CD4-positive, CD25-positive, alpha-beta regulatory T cell (primary cell): ENCODE results near the gene LINC00237. TPM values are rescaled to one million over a fixed set of nuclear protein-coding genes. Genes with fewer than 3 reads are reported as not detected.

Experiments
- ATAC-seq, 2 donors: fragments of 150-1000 bp; cut with Tn5 transposase; one replicate each; pipeline ENCODE4 v1.10.0; 2021; ENCODE audit warnings: low read depth in 2 of 2, moderate number of reproducible peaks in 2 of 2, moderate library complexity in 1 of 2
- DNase-seq, 3 donors: peaks; one replicate each; pipeline versions ENCODE4 v3.0.0 to v3.0.0-alpha.2; 2012 to 2022; ENCODE audit warnings: mixed read lengths in 1 of 3
- H3K27ac ChIP-seq: one replicate; pipeline ENCODE4 v1.7.0; 2013; ENCODE audit warnings: mild to moderate bottlenecking, low read length; ENCODE audit not compliant: insufficient read depth, poor library complexity, severe bottlenecking
- H3K27me3 ChIP-seq: one replicate; pipeline ENCODE4 v1.7.0; 2013; ENCODE audit warnings: low read length; ENCODE audit not compliant: control insufficient read depth, insufficient read depth
- H3K36me3 ChIP-seq: one replicate; pipeline ENCODE4 v1.7.0; 2013; ENCODE audit warnings: mild to moderate bottlenecking, low read length, moderate library complexity; ENCODE audit not compliant: control insufficient read depth, insufficient read depth
- H3K4me1 ChIP-seq: 2 replicates; pipeline ENCODE4 v1.7.0; 2013; ENCODE audit warnings: mild to moderate bottlenecking, low read length; ENCODE audit not compliant: insufficient read depth, control insufficient read depth, poor library complexity, severe bottlenecking
- H3K4me3 ChIP-seq: one replicate; pipeline ENCODE4 v1.7.0; 2013; ENCODE audit warnings: low read depth, mild to moderate bottlenecking, low read length, moderate library complexity
- H3K9me3 ChIP-seq, 2 experiments: 1 replicate in 1 of 2; 2 replicates in 1 of 2; pipeline ENCODE4 v1.7.0; 2013; ENCODE audit warnings: low read length in 2 of 2, mild to moderate bottlenecking in 1 of 2, moderate library complexity in 1 of 2; ENCODE audit not compliant: control insufficient read depth in 2 of 2
- H3K27ac Mint-ChIP-seq, 3 donors: one replicate each; pipeline ENCODE4 v1.8.0; 2020 to 2022; ENCODE audit warnings: mild to moderate bottlenecking in 3 of 3, mixed read lengths in 3 of 3, moderate library complexity in 2 of 3
- H3K27me3 Mint-ChIP-seq: one replicate; pipeline ENCODE4 v1.8.0; 2022; ENCODE audit warnings: mild to moderate bottlenecking, mixed read lengths
- H3K36me3 Mint-ChIP-seq: one replicate; pipeline ENCODE4 v1.8.0; 2020; ENCODE audit warnings: mixed read lengths
- H3K4me1 Mint-ChIP-seq, 4 donors: one replicate each; pipeline ENCODE4 v1.8.0; 2020 to 2022; ENCODE audit warnings: mixed read lengths in 4 of 4, mild to moderate bottlenecking in 1 of 4
- H3K4me3 Mint-ChIP-seq, 4 donors: one replicate each; pipeline ENCODE4 v1.8.0; 2020 to 2022; ENCODE audit warnings: mild to moderate bottlenecking in 4 of 4, mixed read lengths in 4 of 4, moderate library complexity in 3 of 4
- H3K9me3 Mint-ChIP-seq, 7 donors: one replicate each; pipeline ENCODE4 v1.8.0; 2020 to 2022; ENCODE audit warnings: mixed read lengths in 7 of 7, mild to moderate bottlenecking in 3 of 7, moderate library complexity in 2 of 7
- polyA plus RNA-seq, 4 donors: library from polyadenylated mRNA; unstranded; fragments of 300-500 nt; fragmentation: Illumina TruSeq; gene quantifications; one replicate each; pipeline ENCODE4 v1.2.3, GENCODE V29; 2021
- total RNA-seq: library from RNA; stranded (reverse); gene quantifications from one replicate; pipeline ENCODE4 v1.2.3, GENCODE V29; 2022

LINC00237 gene
- total and polyA plus RNA-seq, 5 donors from 2014 or later, result 0.30 TPM; not detected in 4

DNA sequence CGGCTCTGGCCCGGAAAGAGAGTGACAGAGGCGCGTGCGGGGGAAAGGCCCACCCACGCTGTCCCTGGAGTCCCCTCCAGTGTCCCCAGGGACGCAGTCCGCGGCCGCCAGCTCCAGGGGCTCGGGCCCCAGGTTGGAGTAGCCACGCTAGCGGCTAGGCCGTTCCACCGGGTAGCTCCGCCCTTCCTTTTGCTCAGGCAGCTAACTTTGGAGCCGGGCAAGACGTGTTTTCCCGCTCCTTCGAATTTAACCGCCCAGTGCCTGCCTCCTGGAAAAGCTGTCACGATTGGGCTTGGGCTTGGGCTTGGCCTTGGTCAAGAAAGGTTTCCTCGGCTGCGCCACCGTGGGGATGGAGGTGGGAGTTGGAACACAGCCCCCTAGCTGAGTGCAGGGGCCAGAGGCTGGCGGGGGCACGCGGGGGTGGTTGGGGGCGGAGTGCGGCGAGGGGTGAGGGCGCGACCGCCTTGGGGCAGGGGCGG lies 4.7 kb downstream of the LINC00237 start:
- H3K4me3 Mint-ChIP-seq, result peak overlapping the region; percentile 78 to 89 (median 88)
- DNase-seq, result peak in 1 of 3 donors; percentile 21
- Histone ChIP-seq H3K4me1 (peaks cover 64% of the 10 kb centered on the region), H3K36me3 (no peaks in the 10 kb centered on the region), H3K9me3 (no peaks in the 10 kb centered on the region), H3K4me3 (no peak overlapping the region), H3K27me3 (peaks cover 47% of the 10 kb centered on the region), H3K27ac (no peak overlapping the region)
- H3K4me1 Mint-ChIP-seq, result peaks cover 13 to 62% (median 24%) of the 10 kb centered on the region in 4 donors
- H3K9me3 Mint-ChIP-seq, result peaks cover 0 to 10% (median 0%) of the 10 kb centered on the region in 7 donors
- ATAC-seq, result no peak
- H3K36me3 Mint-ChIP-seq, result peaks cover 4% of the 10 kb centered on the region
- H3K27me3 Mint-ChIP-seq, result peaks cover 85% of the 10 kb centered on the region
- no peak overlapping the region for H3K27ac Mint-ChIP-seq

DNA sequence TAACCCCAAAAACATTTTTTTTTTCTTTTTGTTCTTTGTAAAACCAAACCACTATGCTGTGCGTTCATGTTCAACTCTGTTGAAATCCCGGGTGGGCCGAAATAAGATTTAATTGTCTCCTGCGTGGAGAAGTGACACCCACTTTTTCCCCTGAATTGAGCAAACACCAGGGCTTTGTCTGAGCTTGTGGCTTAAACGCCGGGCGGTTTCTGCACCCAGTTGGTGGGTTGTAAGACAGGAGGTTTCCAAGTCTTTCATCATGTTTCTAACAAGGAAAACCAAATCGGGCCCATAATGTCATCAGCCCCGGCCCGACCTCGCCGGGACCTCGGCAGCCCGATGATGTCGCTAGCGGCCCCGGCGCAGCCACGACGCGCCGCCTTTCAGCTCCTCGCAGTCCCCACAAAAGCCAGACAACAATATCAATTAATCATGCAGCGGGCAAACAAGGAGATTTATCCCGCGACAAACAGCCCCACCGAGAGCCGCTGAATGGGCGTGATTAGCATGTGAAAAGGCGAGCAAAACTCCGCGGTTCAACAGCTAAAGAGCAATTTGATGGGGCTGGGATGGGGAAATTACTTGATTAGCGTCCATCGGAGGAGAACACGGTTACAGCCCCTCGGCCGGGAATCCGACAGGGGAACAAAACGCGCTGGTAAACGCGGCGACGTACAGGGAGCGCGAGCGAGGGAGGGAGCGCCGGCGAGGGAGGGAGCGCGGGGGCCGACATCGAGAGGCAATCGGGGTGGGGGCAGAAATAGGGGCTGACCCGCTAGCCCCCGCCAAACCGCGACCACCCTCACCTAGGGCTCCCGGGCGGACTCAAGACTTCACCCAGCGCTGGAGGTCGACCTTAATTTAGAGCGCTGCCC lies 5.3 kb downstream of the LINC00237 start:
- Histone ChIP-seq H3K27ac (no peak overlapping the region), H3K36me3 (no peaks in the 10 kb centered on the region), H3K9me3 (no peaks in the 10 kb centered on the region), H3K27me3 (peaks cover 48% of the 10 kb centered on the region), H3K4me1 (peaks cover 60% of the 10 kb centered on the region), H3K4me3 (peak overlapping the region; percentile 84)
- peak overlapping the region; percentile 89 to 95 (median 90) for H3K4me3 Mint-ChIP-seq
- ATAC-seq, result no peak
- peak in 1 of 3 donors; percentile 30 for DNase-seq
- peaks cover 12 to 57% (median 24%) of the 10 kb centered on the region in 4 donors for H3K4me1 Mint-ChIP-seq
- H3K36me3 Mint-ChIP-seq, result peaks cover 4% of the 10 kb centered on the region
- peaks cover 85% of the 10 kb centered on the region for H3K27me3 Mint-ChIP-seq
- peak overlapping the region in 2 of 3 donors; percentile 68 to 86 for H3K27ac Mint-ChIP-seq
- H3K9me3 Mint-ChIP-seq, result peaks cover 0 to 10% (median 0%) of the 10 kb centered on the region in 7 donors

DNA sequence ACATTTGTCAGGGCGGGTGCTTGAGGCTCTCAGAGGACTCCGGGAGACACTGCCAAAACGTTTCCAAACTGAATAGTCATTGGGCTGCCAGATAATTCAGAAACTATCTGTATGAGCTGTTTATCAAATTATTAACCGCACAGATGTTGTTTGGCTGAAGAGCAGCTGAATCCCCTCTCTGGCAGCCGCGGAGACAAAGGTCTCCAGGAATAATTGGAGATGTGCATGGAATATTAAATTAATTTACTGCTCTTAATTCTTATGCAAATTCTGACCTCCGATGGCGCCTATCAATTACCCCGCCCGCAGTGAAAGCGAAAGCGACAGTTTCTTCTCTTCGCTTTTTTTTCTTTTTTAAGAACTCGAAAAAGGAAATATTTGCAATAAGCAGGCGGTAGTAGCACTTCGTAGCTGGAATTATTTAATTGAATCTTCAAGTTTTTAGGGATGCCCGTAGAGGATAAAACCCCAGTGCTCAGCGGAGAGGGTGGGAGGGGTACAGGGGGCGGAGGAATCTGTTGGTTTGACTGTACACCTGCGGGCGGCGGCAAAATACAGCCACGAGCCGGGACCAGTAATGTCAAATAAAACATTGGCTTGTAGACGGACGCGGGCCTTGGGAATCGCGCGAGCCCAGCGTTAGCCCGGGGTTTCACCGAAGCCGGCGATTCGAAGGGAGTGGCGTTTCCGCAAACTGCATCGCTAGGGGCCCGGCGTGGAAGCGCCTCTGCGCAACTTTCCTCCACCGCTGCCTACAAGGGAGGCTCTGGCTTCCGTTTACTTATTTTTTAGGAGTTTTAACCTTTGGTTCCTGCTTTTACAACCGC lies 6.2 kb downstream of the LINC00237 start:
- peaks cover 12 to 57% (median 24%) of the 10 kb centered on the region in 4 donors for H3K4me1 Mint-ChIP-seq
- peaks cover 52% of the 10 kb centered on the region for H3K27me3 ChIP-seq
- peaks cover 90% of the 10 kb centered on the region for H3K27me3 Mint-ChIP-seq
- H3K4me1 ChIP-seq, result peaks cover 51% of the 10 kb centered on the region
- no peak overlapping the region for H3K27ac ChIP-seq
- peaks cover 0 to 10% (median 0%) of the 10 kb centered on the region in 7 donors for H3K9me3 Mint-ChIP-seq
- peak overlapping the region; percentile 89 to 95 (median 90) for H3K4me3 Mint-ChIP-seq
- peaks cover 4% of the 10 kb centered on the region for H3K36me3 Mint-ChIP-seq
- H3K36me3 ChIP-seq, result no peaks in the 10 kb centered on the region
- peak overlapping the region in 2 of 3 donors; percentile 68 to 86 for H3K27ac Mint-ChIP-seq
- ATAC-seq (peak; percentile 25 to 41), DNase-seq (peak in 2 of 3 donors; percentile 39 to 65)
- no peaks in the 10 kb centered on the region for H3K9me3 ChIP-seq
- H3K4me3 ChIP-seq, result peak overlapping the region; percentile 84

DNA sequence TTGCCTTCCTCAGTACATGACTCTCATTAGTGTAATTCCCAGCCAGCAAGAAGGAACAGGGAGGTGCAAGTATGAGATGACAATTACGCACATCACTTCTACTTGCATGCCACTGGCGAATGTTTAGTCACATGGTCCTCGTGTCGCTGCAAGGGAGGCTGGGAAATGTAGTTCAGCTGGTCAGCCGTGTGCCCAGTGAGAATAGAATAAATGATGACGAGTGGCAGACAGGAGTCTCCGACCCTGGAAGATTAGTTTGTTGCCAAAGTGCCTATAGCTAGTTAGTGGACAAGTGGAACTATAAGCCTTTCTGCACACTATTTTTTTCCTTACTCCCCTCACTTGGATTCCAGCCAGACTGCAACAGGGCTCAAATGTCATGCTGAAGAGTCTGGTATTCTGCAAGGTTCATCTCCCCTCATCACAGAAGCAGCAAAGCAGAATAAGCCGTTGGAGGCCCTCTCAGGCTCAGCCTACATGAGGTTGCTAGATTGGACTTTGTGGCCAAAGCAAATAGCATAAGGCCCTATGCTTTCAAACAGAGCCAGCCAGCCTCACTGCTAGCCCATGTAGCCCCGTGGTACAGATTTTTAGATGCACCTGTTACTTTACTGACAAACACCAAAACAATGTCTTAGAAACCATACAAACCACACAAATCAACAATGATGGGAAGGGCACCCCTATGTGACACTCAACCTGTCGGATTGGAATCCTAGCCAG lies 9.7 kb downstream of the LINC00237 start:
- ATAC-seq (no peak), DNase-seq (no peak)
- Mint-ChIP-seq H3K4me1 (peaks cover 5 to 28% (median 12%) of the 10 kb centered on the region in 4 donors), H3K9me3 (peaks cover 0 to 7% (median 0%) of the 10 kb centered on the region in 7 donors), H3K4me3 (no peak overlapping the region), H3K27me3 (peaks cover 93% of the 10 kb centered on the region), H3K36me3 (peaks cover 4% of the 10 kb centered on the region), H3K27ac (no peak overlapping the region)
- Histone ChIP-seq H3K27me3 (peaks cover 57% of the 10 kb centered on the region), H3K4me1 (peaks cover 26% of the 10 kb centered on the region), H3K36me3 (no peaks in the 10 kb centered on the region), H3K27ac (no peak overlapping the region), H3K4me3 (no peak overlapping the region), H3K9me3 (no peaks in the 10 kb centered on the region)

DNA sequence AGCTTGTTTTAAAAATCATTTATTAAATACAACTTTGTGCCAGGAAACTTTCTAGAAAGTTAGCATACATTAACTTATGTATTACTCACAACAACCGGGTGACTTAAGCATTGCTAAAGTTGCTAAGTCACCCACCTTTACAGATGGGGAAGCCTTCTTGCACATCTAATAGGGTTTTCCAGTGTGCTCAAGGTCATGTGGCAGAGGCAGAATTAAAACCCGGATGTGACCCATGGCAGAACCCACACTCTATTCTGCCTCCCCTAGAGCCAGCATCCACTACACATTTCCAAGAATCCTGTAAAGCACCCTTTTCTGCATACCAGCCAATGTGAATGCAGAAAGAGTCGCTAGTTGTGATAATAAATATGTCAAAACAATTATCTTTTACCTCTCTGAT lies 13.4 kb downstream of the LINC00237 start:
- no peak overlapping the region for H3K4me3 Mint-ChIP-seq
- no peak for ATAC-seq
- Histone ChIP-seq H3K9me3 (no peaks in the 10 kb centered on the region), H3K27ac (no peak overlapping the region), H3K4me3 (no peak overlapping the region), H3K36me3 (no peaks in the 10 kb centered on the region), H3K27me3 (peaks cover 64% of the 10 kb centered on the region), H3K4me1 (no peaks in the 10 kb centered on the region)
- no peak overlapping the region for H3K27ac Mint-ChIP-seq
- H3K27me3 Mint-ChIP-seq, result peaks cover 91% of the 10 kb centered on the region
- H3K36me3 Mint-ChIP-seq, result peaks cover 4% of the 10 kb centered on the region
- no peaks in the 10 kb centered on the region for H3K4me1 Mint-ChIP-seq
- no peak for DNase-seq
- no peaks in the 10 kb centered on the region for H3K9me3 Mint-ChIP-seq

DNA sequence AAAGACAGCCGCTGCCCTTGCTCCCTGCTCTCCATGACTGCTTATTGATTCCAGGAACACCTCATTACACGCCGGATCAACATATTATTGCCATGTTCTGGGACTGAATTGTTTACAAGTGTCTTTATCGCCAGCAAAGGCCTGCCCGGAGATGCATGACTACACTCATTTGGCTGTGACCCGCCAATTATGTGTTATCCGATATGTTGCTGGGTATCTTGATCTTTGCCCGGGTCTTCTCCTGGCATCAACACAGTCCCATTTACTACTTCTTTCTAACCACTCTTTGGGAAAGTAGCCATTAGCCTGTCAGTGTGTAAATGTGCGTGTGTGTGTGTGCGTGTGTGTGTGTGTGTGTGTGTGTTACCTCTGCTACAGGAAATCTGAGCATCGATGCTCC lies 15.4 kb downstream of the LINC00237 start:
- no peak overlapping the region for H3K4me3 ChIP-seq
- Mint-ChIP-seq H3K4me1 (no peaks in the 10 kb centered on the region), H3K36me3 (no peaks in the 10 kb centered on the region), H3K9me3 (no peaks in the 10 kb centered on the region), H3K4me3 (no peak overlapping the region), H3K27me3 (peaks cover 78% of the 10 kb centered on the region), H3K27ac (no peak overlapping the region)
- ATAC-seq (no peak), DNase-seq (no peak)
- no peaks in the 10 kb centered on the region for H3K4me1 ChIP-seq
- no peaks in the 10 kb centered on the region for H3K9me3 ChIP-seq
- peaks cover 48% of the 10 kb centered on the region for H3K27me3 ChIP-seq
- no peaks in the 10 kb centered on the region for H3K36me3 ChIP-seq
- no peak overlapping the region for H3K27ac ChIP-seq

DNA sequence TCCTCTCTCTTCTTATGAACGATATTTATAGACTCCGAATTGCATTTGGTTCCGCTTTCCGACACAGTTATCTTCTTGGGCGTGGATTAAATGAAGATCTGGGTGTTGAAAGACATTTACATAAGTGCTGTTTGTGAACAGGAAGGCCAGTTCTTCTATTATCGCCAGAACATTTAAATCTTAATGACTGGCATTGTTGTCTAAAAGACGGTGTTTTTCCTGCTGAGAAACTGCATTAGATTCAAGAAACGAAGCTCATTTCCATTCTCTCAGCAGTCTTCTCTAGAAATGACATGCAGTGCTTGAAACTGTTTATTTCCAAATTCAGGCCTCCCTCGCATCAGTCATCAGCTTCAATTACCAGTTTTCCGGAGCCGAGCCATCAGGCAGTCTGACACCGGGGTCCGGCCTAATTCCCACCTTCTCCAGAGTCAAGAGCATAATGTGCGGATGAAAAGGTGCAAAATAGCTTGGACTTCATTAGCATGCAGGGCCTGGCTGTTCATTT lies 16.0 kb downstream of the LINC00237 start:
- H3K4me3 ChIP-seq, result no peak overlapping the region
- ATAC-seq, result no peak
- no peaks in the 10 kb centered on the region for H3K4me1 ChIP-seq
- peaks cover 45% of the 10 kb centered on the region for H3K27me3 ChIP-seq
- no peak for DNase-seq
- Mint-ChIP-seq H3K36me3 (no peaks in the 10 kb centered on the region), H3K27ac (no peak overlapping the region), H3K9me3 (no peaks in the 10 kb centered on the region), H3K4me3 (no peak overlapping the region), H3K4me1 (no peaks in the 10 kb centered on the region), H3K27me3 (peaks cover 73% of the 10 kb centered on the region)
- no peaks in the 10 kb centered on the region for H3K9me3 ChIP-seq
- no peak overlapping the region for H3K27ac ChIP-seq
- no peaks in the 10 kb centered on the region for H3K36me3 ChIP-seq
